Activated naive CD4-positive, alpha-beta T cell treated with anti-CD3 and anti-CD28 coated beads, Interleukin-2, amount 10 ng/mL, durations not matched to agents 7 days and 5 days (primary cell): ENCODE measurements around the gene TTC17.
"Not testable (repeated sequence)": the region's sequence is repeated elsewhere in the genome, so short reads cannot be mapped to it uniquely, and the experiment has no call there.

Source experiments
- CTCF ChIA-PET: fragments of 350-600 bp; sonication (Branson Sonifier 250); formaldehyde crosslinking; loops from one replicate; lab custom pipeline; 2021; ENCODE audit warnings: antibody characterized with exemption; lab: Charles Lee
- DNase-seq: peaks from one replicate; pipeline ENCODE4 v3.0.0-alpha.2; 2020
- H3K27ac Mint-ChIP-seq: one replicate; pipeline ENCODE4 v1.8.0; 2021; ENCODE audit warnings: mild to moderate bottlenecking, moderate library complexity, mixed read lengths
- H3K27me3 Mint-ChIP-seq: one replicate; pipeline ENCODE4 v1.8.0; 2021; ENCODE audit warnings: mild to moderate bottlenecking, mixed read lengths
- H3K36me3 Mint-ChIP-seq: one replicate; pipeline ENCODE4 v1.8.0; 2021; ENCODE audit warnings: mixed read lengths
- H3K4me1 Mint-ChIP-seq: one replicate; pipeline ENCODE4 v1.8.0; 2021; ENCODE audit warnings: mixed read lengths
- H3K4me3 Mint-ChIP-seq: one replicate; pipeline ENCODE4 v1.8.0; 2021; ENCODE audit warnings: mild to moderate bottlenecking, moderate library complexity, mixed read lengths
- H3K9me3 Mint-ChIP-seq: one replicate; pipeline ENCODE4 v1.8.0; 2021; ENCODE audit warnings: mixed read lengths

Gene TTC17, protein sequence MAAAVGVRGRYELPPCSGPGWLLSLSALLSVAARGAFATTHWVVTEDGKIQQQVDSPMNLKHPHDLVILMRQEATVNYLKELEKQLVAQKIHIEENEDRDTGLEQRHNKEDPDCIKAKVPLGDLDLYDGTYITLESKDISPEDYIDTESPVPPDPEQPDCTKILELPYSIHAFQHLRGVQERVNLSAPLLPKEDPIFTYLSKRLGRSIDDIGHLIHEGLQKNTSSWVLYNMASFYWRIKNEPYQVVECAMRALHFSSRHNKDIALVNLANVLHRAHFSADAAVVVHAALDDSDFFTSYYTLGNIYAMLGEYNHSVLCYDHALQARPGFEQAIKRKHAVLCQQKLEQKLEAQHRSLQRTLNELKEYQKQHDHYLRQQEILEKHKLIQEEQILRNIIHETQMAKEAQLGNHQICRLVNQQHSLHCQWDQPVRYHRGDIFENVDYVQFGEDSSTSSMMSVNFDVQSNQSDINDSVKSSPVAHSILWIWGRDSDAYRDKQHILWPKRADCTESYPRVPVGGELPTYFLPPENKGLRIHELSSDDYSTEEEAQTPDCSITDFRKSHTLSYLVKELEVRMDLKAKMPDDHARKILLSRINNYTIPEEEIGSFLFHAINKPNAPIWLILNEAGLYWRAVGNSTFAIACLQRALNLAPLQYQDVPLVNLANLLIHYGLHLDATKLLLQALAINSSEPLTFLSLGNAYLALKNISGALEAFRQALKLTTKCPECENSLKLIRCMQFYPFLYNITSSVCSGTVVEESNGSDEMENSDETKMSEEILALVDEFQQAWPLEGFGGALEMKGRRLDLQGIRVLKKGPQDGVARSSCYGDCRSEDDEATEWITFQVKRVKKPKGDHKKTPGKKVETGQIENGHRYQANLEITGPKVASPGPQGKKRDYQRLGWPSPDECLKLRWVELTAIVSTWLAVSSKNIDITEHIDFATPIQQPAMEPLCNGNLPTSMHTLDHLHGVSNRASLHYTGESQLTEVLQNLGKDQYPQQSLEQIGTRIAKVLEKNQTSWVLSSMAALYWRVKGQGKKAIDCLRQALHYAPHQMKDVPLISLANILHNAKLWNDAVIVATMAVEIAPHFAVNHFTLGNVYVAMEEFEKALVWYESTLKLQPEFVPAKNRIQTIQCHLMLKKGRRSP

DNA sequence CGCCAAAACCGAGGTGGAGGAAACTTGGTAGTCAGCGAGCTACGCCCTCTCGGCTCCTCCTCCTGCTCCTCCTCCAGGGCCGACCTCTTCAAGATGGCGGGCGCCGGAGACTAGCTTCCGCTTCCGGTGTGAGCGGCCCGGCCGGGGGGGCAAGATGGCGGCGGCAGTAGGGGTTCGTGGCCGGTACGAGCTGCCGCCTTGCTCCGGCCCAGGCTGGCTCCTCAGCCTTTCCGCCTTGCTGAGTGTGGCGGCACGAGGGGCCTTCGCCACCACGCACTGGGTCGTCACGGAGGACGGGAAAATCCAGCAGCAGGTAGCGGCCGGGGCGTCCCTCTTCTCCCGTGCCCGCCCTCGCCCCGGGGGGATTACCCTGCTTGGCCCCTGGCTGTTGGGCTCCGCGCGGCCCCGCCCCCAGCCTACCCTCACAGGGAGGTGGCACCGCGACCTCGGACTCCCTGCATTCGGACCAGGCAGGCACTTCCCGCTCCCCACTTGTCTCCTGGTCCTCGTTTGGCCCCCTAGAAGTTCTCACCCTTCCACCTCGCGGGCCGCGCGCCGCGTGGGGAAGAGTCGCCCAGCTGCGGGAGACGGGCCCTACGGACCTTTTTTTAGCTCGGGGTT is at the start of gene TTC17:
TTC17 (plus strand) TSS at position 120 of the 621 bp plus-strand sequence; CDS start at position 155, 35 bp downstream.
- peak within 1 kb of the TSS; percentile 97 for H3K27ac Mint-ChIP-seq
- peak; percentile 97 for DNase-seq
- CTCF ChIA-PET = interaction anchor here (0.6 to 2.2 kb wide), 4 partner anchors 13 to 47 kb away, joined by 3 to 14 read pairs (median 4); partner anchors contain the start of gene API5
- no peaks in the 10 kb centered on the region for H3K9me3 Mint-ChIP-seq
- H3K4me3 Mint-ChIP-seq = peak within 1 kb of the TSS; percentile 94
- H3K36me3 Mint-ChIP-seq = peaks cover 12% of the 10 kb centered on the region
- H3K27me3 Mint-ChIP-seq = peaks cover 4% of the 10 kb centered on the region
- peaks cover 39% of the 10 kb centered on the region for H3K4me1 Mint-ChIP-seq

DNA sequence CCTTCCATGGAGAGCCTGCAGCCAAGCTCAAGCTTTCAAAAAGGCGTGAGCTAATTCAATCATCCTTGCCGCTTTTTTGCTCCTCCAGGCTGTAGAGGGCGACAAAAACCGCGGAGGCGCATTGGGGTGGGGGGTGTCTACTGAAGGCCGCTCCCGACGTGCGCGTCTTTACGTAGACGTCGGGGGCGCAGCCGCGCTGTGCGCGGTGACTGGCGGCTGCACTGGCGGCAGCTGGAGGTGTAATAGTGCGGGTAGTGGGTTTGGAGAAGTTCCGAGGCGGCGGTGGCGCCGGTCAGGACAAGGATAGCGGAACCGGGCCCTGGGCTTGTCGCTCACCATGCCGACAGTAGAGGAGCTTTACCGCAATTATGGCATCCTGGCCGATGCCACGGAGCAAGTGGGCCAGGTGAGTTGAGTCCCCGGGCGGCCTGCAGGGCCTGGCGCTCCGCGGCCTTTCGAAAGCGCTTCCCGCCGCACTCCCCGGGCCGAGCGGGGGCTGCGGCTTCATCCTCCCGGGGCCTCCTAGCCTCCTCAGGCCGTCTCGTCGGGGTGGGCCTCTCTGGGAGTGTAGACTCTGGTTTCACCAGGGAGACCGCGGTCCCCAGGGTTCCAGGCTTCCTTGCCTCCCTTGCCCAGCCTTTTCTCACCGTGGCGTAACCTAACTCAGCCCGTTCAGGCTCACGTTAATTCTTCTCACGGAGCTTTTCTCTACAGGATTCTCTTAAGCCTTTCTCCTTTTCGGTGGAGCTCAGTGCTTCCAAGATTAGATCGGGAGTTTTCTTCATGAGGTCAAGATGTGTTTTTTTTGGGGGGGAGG is 46.7 kb upstream of the TTC17 start, which contains the start of gene API5:
API5 (plus strand) TSS at position 206 of the 817 bp plus-strand sequence; CDS start at position 338, 132 bp downstream.
- Mint-ChIP-seq H3K9me3 (no peaks in the 10 kb centered on the region), H3K4me3 (peak within 1 kb of the TSS; percentile 96), H3K36me3 (peaks cover 5% of the 10 kb centered on the region), H3K27me3 (peaks cover 7% of the 10 kb centered on the region), H3K27ac (peak within 1 kb of the TSS; percentile 90), H3K4me1 (peaks cover 47% of the 10 kb centered on the region)
- DNase-seq = peak; percentile 95
- CTCF ChIA-PET = interaction anchor here (0.6 to 2.4 kb wide), 8 partner anchors 11 to 260 kb away, joined by 3 to 14 read pairs (median 4); partner anchors contain the start of gene TTC17

DNA sequence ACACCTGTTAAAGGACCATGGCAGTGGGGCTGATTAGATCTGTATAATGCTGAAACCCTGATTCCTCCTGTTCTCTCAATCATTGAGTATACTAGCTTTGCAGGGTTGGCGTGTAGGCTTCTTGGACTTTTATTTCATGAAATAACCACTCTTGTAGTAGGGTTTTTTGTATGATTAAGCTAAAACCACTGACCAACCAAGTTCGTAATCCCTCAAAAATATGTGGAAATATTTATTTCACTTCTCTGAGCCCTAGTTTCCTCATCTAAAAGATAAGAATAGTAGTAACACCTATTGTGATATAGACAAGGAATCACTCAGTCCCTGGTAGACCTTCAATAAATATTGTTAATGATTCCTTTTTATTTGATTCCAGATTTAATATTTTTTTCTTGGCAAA is 42.8 kb upstream of the TTC17 start:
- Mint-ChIP-seq H3K27ac (no peak overlapping the region), H3K36me3 (peaks cover 12% of the 10 kb centered on the region), H3K27me3 (no peaks in the 10 kb centered on the region), H3K4me3 (no peak overlapping the region), H3K4me1 (peaks cover 47% of the 10 kb centered on the region), H3K9me3 (no peaks in the 10 kb centered on the region)
- DNase-seq = no peak
- CTCF ChIA-PET = no interaction called here

- Mint-ChIP-seq H3K36me3 (peaks cover 13% of the 10 kb centered on the region), H3K27ac (peak overlapping the region; percentile 45), H3K9me3 (no peaks in the 10 kb centered on the region), H3K27me3 (no peaks in the 10 kb centered on the region), H3K4me3 (no peak overlapping the region), H3K4me1 (peaks cover 45% of the 10 kb centered on the region)
- CTCF ChIA-PET = no interaction called here
- no peak for DNase-seq
These were observed 42.3 kb upstream of the TTC17 start for GRCh38 chr11:43316451-43316850.

DNA sequence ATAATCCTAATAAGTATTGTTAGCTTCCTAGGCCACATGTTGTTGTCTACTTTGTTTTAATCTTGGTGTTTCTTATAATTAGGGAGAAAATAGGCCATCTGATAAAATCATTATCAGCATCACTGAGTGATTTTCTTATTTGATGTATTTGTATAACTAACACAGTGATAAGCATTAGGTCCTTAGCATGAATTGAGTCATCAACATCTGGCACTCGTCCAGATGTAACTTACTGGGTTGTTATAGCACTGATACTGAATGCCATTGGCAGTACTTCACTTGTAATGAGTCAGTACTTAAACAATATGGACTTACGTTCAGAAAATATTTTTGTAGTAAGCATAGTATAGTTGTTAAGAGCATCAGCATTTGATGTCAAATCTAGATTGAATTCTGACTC is 30.7 kb upstream of the TTC17 start:
- Mint-ChIP-seq H3K9me3 (no peaks in the 10 kb centered on the region), H3K4me1 (no peaks in the 10 kb centered on the region), H3K4me3 (no peak overlapping the region), H3K27me3 (no peaks in the 10 kb centered on the region), H3K27ac (no peak overlapping the region), H3K36me3 (peaks cover 53% of the 10 kb centered on the region)
- CTCF ChIA-PET = interaction anchor here (1.9 kb wide), 1 partner anchor 91 kb away, joined by 4 read pairs; no protein-coding TSS in a partner anchor
- no peak for DNase-seq

DNA sequence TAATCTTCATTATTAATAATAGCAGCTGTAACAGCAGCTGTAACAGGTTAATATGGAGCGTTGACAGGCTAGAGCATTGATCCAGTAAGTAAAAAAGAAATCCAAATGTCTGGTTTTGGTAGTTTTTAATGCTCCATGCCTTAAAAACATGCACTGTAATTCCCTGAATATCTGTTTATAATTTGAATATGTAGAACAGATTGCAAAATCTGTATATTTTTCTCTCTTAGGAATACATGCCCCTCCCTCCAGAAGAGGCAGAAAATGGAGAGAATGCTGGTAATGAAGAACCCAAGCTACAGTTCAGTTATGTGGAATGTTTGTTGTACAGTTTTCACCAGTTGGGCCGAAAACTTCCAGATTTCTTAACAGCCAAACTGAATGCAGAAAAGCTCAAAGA is 30.2 kb upstream of the TTC17 start:
- no peak for DNase-seq
- H3K9me3 Mint-ChIP-seq = no peaks in the 10 kb centered on the region
- CTCF ChIA-PET = interaction anchor here (0.9 to 1.9 kb wide), 2 partner anchors 10 to 91 kb away, joined by 3 to 4 read pairs; no protein-coding TSS in a partner anchor
- peaks cover 49% of the 10 kb centered on the region for H3K36me3 Mint-ChIP-seq
- no peak overlapping the region for H3K27ac Mint-ChIP-seq
- H3K27me3 Mint-ChIP-seq = no peaks in the 10 kb centered on the region
- H3K4me3 Mint-ChIP-seq = no peak overlapping the region
- no peaks in the 10 kb centered on the region for H3K4me1 Mint-ChIP-seq

DNA sequence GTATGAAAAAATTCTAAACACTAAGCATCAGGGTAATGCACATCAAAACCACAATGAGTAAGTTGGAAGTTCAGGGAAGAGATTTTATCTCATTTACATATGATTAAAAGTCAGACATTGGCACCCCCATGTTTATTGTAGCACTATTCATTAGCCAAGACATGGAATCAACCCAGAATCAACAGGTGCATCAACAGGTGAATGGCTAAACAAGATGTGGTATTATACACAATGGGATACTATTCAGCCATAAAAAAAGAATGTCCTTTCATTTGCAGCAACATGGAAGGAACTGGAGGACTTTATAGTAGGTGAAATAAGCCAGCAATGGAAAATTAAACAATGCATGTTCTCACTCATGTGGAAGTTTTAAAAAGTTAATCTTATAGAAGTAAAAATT is 17.6 kb upstream of the TTC17 start:
- Mint-ChIP-seq H3K27me3 (no peaks in the 10 kb centered on the region), H3K27ac (no peak overlapping the region), H3K4me1 (no peaks in the 10 kb centered on the region), H3K4me3 (no peak overlapping the region), H3K36me3 (peaks cover 33% of the 10 kb centered on the region), H3K9me3 (no peaks in the 10 kb centered on the region)
- CTCF ChIA-PET = no interaction called here
- DNase-seq = no peak

GRCh38 chr11:43351426-43351825 is 7.3 kb upstream of the TTC17 start:
- CTCF ChIA-PET = not testable (repeated sequence)

GRCh38 chr11:43354311-43354710 is 4.4 kb upstream of the TTC17 start:
- CTCF ChIA-PET = no interaction called here
- H3K4me3 Mint-ChIP-seq = no peak overlapping the region
- DNase-seq = no peak
- no peak overlapping the region for H3K27ac Mint-ChIP-seq
- H3K27me3 Mint-ChIP-seq = peaks cover 4% of the 10 kb centered on the region
- H3K9me3 Mint-ChIP-seq = no peaks in the 10 kb centered on the region
- peaks cover 11% of the 10 kb centered on the region for H3K4me1 Mint-ChIP-seq
- H3K36me3 Mint-ChIP-seq = peaks cover 4% of the 10 kb centered on the region

More at GRCh38 chr11:43351426-43351825, 7.3 kb upstream of the TTC17 start:
- H3K4me1 Mint-ChIP-seq, DNase-seq, H3K27ac Mint-ChIP-seq, H3K36me3 Mint-ChIP-seq, H3K4me3 Mint-ChIP-seq, H3K27me3 Mint-ChIP-seq, H3K9me3 Mint-ChIP-seq: not testable (repeated sequence)

DNA sequence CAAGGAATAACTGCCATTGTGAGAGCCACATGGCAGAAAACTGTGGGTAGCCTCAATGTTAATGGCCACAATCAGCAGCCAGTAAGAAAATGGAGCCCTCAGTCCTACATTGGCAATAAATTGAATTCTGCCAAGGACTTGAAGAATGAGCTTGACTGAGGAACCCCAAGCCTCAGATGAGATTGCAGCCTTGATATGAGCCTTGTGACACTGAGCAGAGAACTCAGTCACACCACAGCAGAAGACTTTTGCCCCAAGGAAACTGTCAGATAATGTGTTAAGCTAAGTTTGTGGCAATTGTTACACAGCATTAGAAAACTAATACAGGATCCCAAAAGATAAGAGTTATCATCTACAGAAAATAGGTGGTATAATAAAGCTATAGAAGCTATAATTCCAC is 2.4 kb upstream of the TTC17 start:
- Mint-ChIP-seq H3K27ac (no peak overlapping the region), H3K4me3 (no peak overlapping the region), H3K27me3 (peaks cover 4% of the 10 kb centered on the region), H3K36me3 (peaks cover 6% of the 10 kb centered on the region), H3K9me3 (no peaks in the 10 kb centered on the region), H3K4me1 (peaks cover 28% of the 10 kb centered on the region)
- DNase-seq = no peak
- CTCF ChIA-PET = interaction anchor here (0.5 kb wide), 1 partner anchor 18 kb away, joined by 3 read pairs; no protein-coding TSS in a partner anchor

GRCh38 chr11:43358279-43358800 is 380 bp upstream of the TTC17 start:
- Mint-ChIP-seq H3K27ac (peak overlapping the region; percentile 97), H3K4me3 (peak overlapping the region; percentile 94), H3K9me3 (no peaks in the 10 kb centered on the region), H3K4me1 (peaks cover 39% of the 10 kb centered on the region), H3K36me3 (peaks cover 8% of the 10 kb centered on the region), H3K27me3 (peaks cover 4% of the 10 kb centered on the region)
- no peak for DNase-seq
- CTCF ChIA-PET = interaction anchor here (2.2 kb wide), 1 partner anchor 47 kb away, joined by 14 read pairs; the partner anchor contains the start of gene API5

- peaks cover 39% of the 10 kb centered on the region for H3K4me1 Mint-ChIP-seq
These were observed 700 bp downstream of the TTC17 start for GRCh38 chr11:43359422-43359818.

More at GRCh38 chr11:43359422-43359818, 700 bp downstream of the TTC17 start:
- H3K27me3 Mint-ChIP-seq = peaks cover 4% of the 10 kb centered on the region
- H3K27ac Mint-ChIP-seq = peak overlapping the region; percentile 97
- CTCF ChIA-PET = interaction anchor here (0.6 to 2.2 kb wide), 4 partner anchors 14 to 48 kb away, joined by 3 to 14 read pairs (median 4); partner anchors contain the start of gene API5
- H3K36me3 Mint-ChIP-seq = peaks cover 15% of the 10 kb centered on the region
- peak overlapping the region; percentile 94 for H3K4me3 Mint-ChIP-seq
- H3K9me3 Mint-ChIP-seq = no peaks in the 10 kb centered on the region
- peak; percentile 58 for DNase-seq
